Mesendoderm (in vitro differentiated cells): ENCODE measurements around the gene ZNF277.
A peak's percentile ranks its signal among the peaks of the same experiment; 100 is the strongest.

Experiments
- DNase-seq: peaks from one replicate; pipeline ENCODE4 v3.0.0; 2013
- H2AK5ac ChIP-seq: 2 replicates; pipeline ENCODE4 v1.6.1; 2013; ENCODE audit warnings: low read length, inconsistent platforms
- H2BK120ac ChIP-seq: 2 replicates; pipeline ENCODE4 v1.6.1; 2013; ENCODE audit warnings: low read depth, mild to moderate bottlenecking, low read length, moderate library complexity, mixed read lengths
- H2BK15ac ChIP-seq: replicated peaks from 2 replicates; pipeline ENCODE4 v1.6.1; 2013; ENCODE audit warnings: low read depth, mild to moderate bottlenecking, moderate library complexity
- H2BK5ac ChIP-seq: 2 replicates; pipeline ENCODE4 v1.6.1; 2013; ENCODE audit warnings: low read length, inconsistent platforms
- H3K18ac ChIP-seq: 2 replicates; pipeline ENCODE4 v1.6.1; 2013; ENCODE audit warnings: mild to moderate bottlenecking, low read length, mixed read lengths
- H3K23ac ChIP-seq: one replicate; pipeline ENCODE4 v1.6.1; 2013; ENCODE audit warnings: low read length
- H3K27ac ChIP-seq: 2 replicates; pipeline ENCODE4 v1.5.1; 2013; ENCODE audit warnings: low read depth, mild to moderate bottlenecking, inconsistent platforms, low read length, moderate library complexity
- H3K27me3 ChIP-seq: 2 replicates; pipeline ENCODE4 v1.6.1; 2013; ENCODE audit warnings: low read length, control low read depth, mild to moderate bottlenecking, inconsistent platforms; ENCODE audit not compliant: insufficient read depth, poor library complexity
- H3K36me3 ChIP-seq: 2 replicates; pipeline ENCODE4 v1.6.1; 2013; ENCODE audit warnings: low read length, inconsistent platforms; ENCODE audit not compliant: control insufficient read depth, insufficient read depth
- H3K4ac ChIP-seq: one replicate; pipeline ENCODE4 v1.6.1; 2013; ENCODE audit warnings: low read depth, mild to moderate bottlenecking, low read length, moderate library complexity
- H3K4me1 ChIP-seq: 2 replicates; pipeline ENCODE4 v1.6.1; 2013; ENCODE audit warnings: low read depth, low read length, inconsistent platforms; ENCODE audit not compliant: control insufficient read depth
- H3K4me2 ChIP-seq: 2 replicates; pipeline ENCODE4 v1.6.1; 2013; ENCODE audit warnings: low read length
- H3K4me3 ChIP-seq: 2 replicates; pipeline ENCODE4 v1.5.1; 2013; ENCODE audit warnings: mild to moderate bottlenecking, low read length
- H3K56ac ChIP-seq: one replicate; pipeline ENCODE4 v1.6.1; 2013; ENCODE audit warnings: low read length
- H3K79me1 ChIP-seq: 2 replicates; pipeline ENCODE4 v1.6.1; 2013; ENCODE audit warnings: low read length, inconsistent platforms
- H3K79me2 ChIP-seq: 2 replicates; pipeline ENCODE4 v1.6.1; 2013; ENCODE audit warnings: mild to moderate bottlenecking, low read length; ENCODE audit not compliant: control insufficient read depth, insufficient read depth
- H3K9ac ChIP-seq: 2 replicates; pipeline ENCODE4 v1.6.1; 2013; ENCODE audit warnings: low read length, inconsistent platforms
- H4K5ac ChIP-seq: one replicate; pipeline ENCODE4 v1.6.1; 2013; ENCODE audit warnings: low read length
- H4K8ac ChIP-seq: one replicate; pipeline ENCODE4 v1.6.1; 2013; ENCODE audit warnings: low read depth, mild to moderate bottlenecking, control low read depth, low read length, moderate library complexity
- WGBS: extraction: QIAGEN DNeasy Blood & Tissue Kit; methylation state at CpG from one replicate; pipeline ENCODE4 v1.1.7; 2013; ENCODE audit warnings: low lambda C conversion rate, missing lambda C conversion rate; ENCODE audit not compliant: insufficient coverage; ENCODE audit errors: extremely low coverage; 5-methylcytosine and 5-hydroxymethylcytosine counted together

Gene ZNF277

GRCh38 chr7:112161253-112162141 lies 45.0 kb upstream of the ZNF277 start:
- no peak overlapping the region for H3K23ac ChIP-seq
- H2BK5ac ChIP-seq, result no peak overlapping the region
- no peak overlapping the region for H2BK120ac ChIP-seq
- no peaks in the 10 kb centered on the region for H3K27me3 ChIP-seq
- no peak overlapping the region for H3K18ac ChIP-seq
- DNase-seq, result no peak
- no peak overlapping the region for H3K56ac ChIP-seq
- H3K79me2 ChIP-seq, result peaks cover 35% of the 10 kb centered on the region
- H3K27ac ChIP-seq, result no peak overlapping the region
- peak overlapping the region; percentile 27 for H2BK15ac ChIP-seq
- no peak overlapping the region for H3K9ac ChIP-seq
- H3K36me3 ChIP-seq, result no peaks in the 10 kb centered on the region
- H3K4me3 ChIP-seq, result no peak overlapping the region
- H2AK5ac ChIP-seq, result no peak overlapping the region
- H3K4ac ChIP-seq, result no peak overlapping the region
- no peak overlapping the region for H4K5ac ChIP-seq
- H3K4me2 ChIP-seq, result no peak overlapping the region
- H3K79me1 ChIP-seq, result peaks cover 15% of the 10 kb centered on the region
- H3K4me1 ChIP-seq, result peaks cover 19% of the 10 kb centered on the region
- no CpG with 5 or more reads among the region's 3 CpGs for WGBS
- H4K8ac ChIP-seq, result no peak overlapping the region

GRCh38 chr7:112162142-112162766 lies 44.2 kb upstream of the ZNF277 start:
- peaks cover 19% of the 10 kb centered on the region for H3K4me1 ChIP-seq
- DNase-seq, result peak; percentile 96

GRCh38 chr7:112162784-112163506 lies 43.5 kb upstream of the ZNF277 start:
- Histone ChIP-seq H3K79me2 (peaks cover 32% of the 10 kb centered on the region), H2AK5ac (no peak overlapping the region), H3K23ac (no peak overlapping the region), H4K8ac (no peak overlapping the region), H3K4me3 (no peak overlapping the region), H3K79me1 (peaks cover 11% of the 10 kb centered on the region), H3K56ac (peak overlapping the region; percentile 36), H2BK120ac (no peak overlapping the region), H2BK15ac (no peak overlapping the region), H3K27ac (no peak overlapping the region), H3K9ac (no peak overlapping the region), H3K18ac (no peak overlapping the region), H3K4ac (no peak overlapping the region), H3K4me1 (peaks cover 19% of the 10 kb centered on the region), H3K4me2 (no peak overlapping the region), H4K5ac (no peak overlapping the region), H3K36me3 (no peaks in the 10 kb centered on the region), H2BK5ac (no peak overlapping the region), H3K27me3 (no peaks in the 10 kb centered on the region)
- WGBS, result no CpG with 5 or more reads among the region's 6 CpGs
- DNase-seq, result no peak

More at GRCh38 chr7:112162142-112162766, 44.2 kb upstream of the ZNF277 start:
- H3K18ac ChIP-seq, result no peak overlapping the region
- no peak overlapping the region for H3K4ac ChIP-seq
- peaks cover 13% of the 10 kb centered on the region for H3K79me1 ChIP-seq
- no peaks in the 10 kb centered on the region for H3K36me3 ChIP-seq
- H3K27ac ChIP-seq, result no peak overlapping the region
- H3K4me2 ChIP-seq, result no peak overlapping the region
- no peak overlapping the region for H2AK5ac ChIP-seq
- H2BK15ac ChIP-seq, result no peak overlapping the region
- H3K9ac ChIP-seq, result no peak overlapping the region
- no peak overlapping the region for H4K8ac ChIP-seq
- peaks cover 36% of the 10 kb centered on the region for H3K79me2 ChIP-seq
- no peak overlapping the region for H3K23ac ChIP-seq
- H2BK120ac ChIP-seq, result no peak overlapping the region
- no peaks in the 10 kb centered on the region for H3K27me3 ChIP-seq
- no peak overlapping the region for H3K56ac ChIP-seq
- no peak overlapping the region for H4K5ac ChIP-seq
- WGBS, result no CpG with 5 or more reads among the region's 2 CpGs
- H2BK5ac ChIP-seq, result no peak overlapping the region
- no peak overlapping the region for H3K4me3 ChIP-seq

GRCh38 chr7:112167147-112167546 lies 39.3 kb upstream of the ZNF277 start:
- H3K79me2 ChIP-seq, result peaks cover 32% of the 10 kb centered on the region
- no peak for DNase-seq
- no peak overlapping the region for H4K5ac ChIP-seq
- no peaks in the 10 kb centered on the region for H3K36me3 ChIP-seq
- no peak overlapping the region for H3K9ac ChIP-seq
- no peak overlapping the region for H2BK5ac ChIP-seq
- H3K79me1 ChIP-seq, result peaks cover 12% of the 10 kb centered on the region
- no peak overlapping the region for H4K8ac ChIP-seq
- H3K27ac ChIP-seq, result no peak overlapping the region
- no peak overlapping the region for H2BK15ac ChIP-seq
- H3K4me1 ChIP-seq, result peaks cover 5% of the 10 kb centered on the region
- H3K4me3 ChIP-seq, result no peak overlapping the region
- no peak overlapping the region for H3K23ac ChIP-seq
- H3K56ac ChIP-seq, result no peak overlapping the region
- H2BK120ac ChIP-seq, result no peak overlapping the region
- no peak overlapping the region for H3K4ac ChIP-seq
- H3K18ac ChIP-seq, result no peak overlapping the region
- no peak overlapping the region for H3K4me2 ChIP-seq
- H3K27me3 ChIP-seq, result no peaks in the 10 kb centered on the region
- H2AK5ac ChIP-seq, result no peak overlapping the region
- no CpG with 5 or more reads among the region's 3 CpGs for WGBS

- Histone ChIP-seq H3K4ac (no peak overlapping the region), H4K8ac (no peak overlapping the region), H3K4me3 (no peak overlapping the region), H3K79me1 (peaks cover 13% of the 10 kb centered on the region), H3K56ac (no peak overlapping the region), H3K23ac (no peak overlapping the region), H3K4me2 (no peak overlapping the region), H3K79me2 (peaks cover 40% of the 10 kb centered on the region), H3K18ac (no peak overlapping the region), H2AK5ac (no peak overlapping the region), H4K5ac (no peak overlapping the region), H3K36me3 (no peaks in the 10 kb centered on the region), H3K27me3 (no peaks in the 10 kb centered on the region), H3K4me1 (no peaks in the 10 kb centered on the region), H3K27ac (no peak overlapping the region), H2BK5ac (no peak overlapping the region), H2BK120ac (no peak overlapping the region), H2BK15ac (no peak overlapping the region), H3K9ac (no peak overlapping the region)
- no peak for DNase-seq
- no CpG with 5 or more reads among the region's 2 CpGs for WGBS
These were observed 37.6 kb upstream of the ZNF277 start for GRCh38 chr7:112168915-112169314.
